Neural cell (in vitro differentiated cells): ENCODE results near the gene NELL2.

ENCODE experiments used
- MXI1 ChIP-seq: fragments of 450-650 bp; conservative IDR thresholded peaks from 2 replicates; pipeline ENCODE4 v1.6.1; 2014; ENCODE audit warnings: antibody characterized with exemption, mild to moderate bottlenecking; ENCODE audit not compliant: poor library complexity, severe bottlenecking
- POLR2AphosphoS5 ChIP-seq: IDR thresholded peaks from 2 replicates; pipeline ENCODE4 v1.6.1; 2012
- RAD21 ChIP-seq: fragments of 450-650 bp; conservative IDR thresholded peaks from 2 replicates; pipeline ENCODE4 v1.6.1; 2014; ENCODE audit warnings: antibody characterized with exemption, mild to moderate bottlenecking, moderate library complexity
- SMC3 ChIP-seq: fragments of 450-650 bp; conservative IDR thresholded peaks from 2 replicates; pipeline ENCODE4 v1.6.1; 2014; ENCODE audit warnings: antibody characterized with exemption, mild to moderate bottlenecking, moderate library complexity; ENCODE audit not compliant: poor library complexity
- TAF1 ChIP-seq: IDR thresholded peaks from 2 replicates; pipeline ENCODE4 v1.6.1; 2012; ENCODE audit warnings: low read depth
- TF ChIP-seq, protein P1 (sequence below): IDR thresholded peaks from 2 replicates; pipeline ENCODE4 v1.6.1; 2012; ENCODE audit warnings: borderline replicate concordance
- TF ChIP-seq, protein P2 (sequence below): fragments of 450-650 bp; IDR thresholded peaks from 2 replicates; pipeline ENCODE4 v1.5.1; 2014; ENCODE audit warnings: antibody characterized with exemption, mild to moderate bottlenecking, moderate library complexity; ENCODE audit not compliant: poor library complexity, severe bottlenecking

DNA sequence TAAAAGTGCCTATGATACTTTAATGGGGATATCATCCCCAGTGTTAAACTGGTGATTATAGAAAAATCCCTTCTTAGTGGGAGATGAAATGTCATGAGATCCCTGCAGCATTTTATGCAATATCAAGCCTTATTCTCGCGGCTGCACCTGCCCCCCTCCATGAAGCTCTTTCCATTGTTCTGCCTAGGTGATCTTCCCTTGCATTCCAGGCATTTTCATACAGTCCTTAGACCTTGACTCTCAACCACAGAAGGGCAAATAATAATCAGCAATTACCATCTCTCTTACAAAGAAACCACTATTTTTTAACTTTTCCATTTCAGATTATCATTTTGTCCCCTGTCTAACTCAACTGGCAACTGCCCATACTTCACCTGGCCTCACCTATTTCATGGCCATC, 352.3 kb downstream of the NELL2 start:
- TF ChIP-seq, protein P1, sequence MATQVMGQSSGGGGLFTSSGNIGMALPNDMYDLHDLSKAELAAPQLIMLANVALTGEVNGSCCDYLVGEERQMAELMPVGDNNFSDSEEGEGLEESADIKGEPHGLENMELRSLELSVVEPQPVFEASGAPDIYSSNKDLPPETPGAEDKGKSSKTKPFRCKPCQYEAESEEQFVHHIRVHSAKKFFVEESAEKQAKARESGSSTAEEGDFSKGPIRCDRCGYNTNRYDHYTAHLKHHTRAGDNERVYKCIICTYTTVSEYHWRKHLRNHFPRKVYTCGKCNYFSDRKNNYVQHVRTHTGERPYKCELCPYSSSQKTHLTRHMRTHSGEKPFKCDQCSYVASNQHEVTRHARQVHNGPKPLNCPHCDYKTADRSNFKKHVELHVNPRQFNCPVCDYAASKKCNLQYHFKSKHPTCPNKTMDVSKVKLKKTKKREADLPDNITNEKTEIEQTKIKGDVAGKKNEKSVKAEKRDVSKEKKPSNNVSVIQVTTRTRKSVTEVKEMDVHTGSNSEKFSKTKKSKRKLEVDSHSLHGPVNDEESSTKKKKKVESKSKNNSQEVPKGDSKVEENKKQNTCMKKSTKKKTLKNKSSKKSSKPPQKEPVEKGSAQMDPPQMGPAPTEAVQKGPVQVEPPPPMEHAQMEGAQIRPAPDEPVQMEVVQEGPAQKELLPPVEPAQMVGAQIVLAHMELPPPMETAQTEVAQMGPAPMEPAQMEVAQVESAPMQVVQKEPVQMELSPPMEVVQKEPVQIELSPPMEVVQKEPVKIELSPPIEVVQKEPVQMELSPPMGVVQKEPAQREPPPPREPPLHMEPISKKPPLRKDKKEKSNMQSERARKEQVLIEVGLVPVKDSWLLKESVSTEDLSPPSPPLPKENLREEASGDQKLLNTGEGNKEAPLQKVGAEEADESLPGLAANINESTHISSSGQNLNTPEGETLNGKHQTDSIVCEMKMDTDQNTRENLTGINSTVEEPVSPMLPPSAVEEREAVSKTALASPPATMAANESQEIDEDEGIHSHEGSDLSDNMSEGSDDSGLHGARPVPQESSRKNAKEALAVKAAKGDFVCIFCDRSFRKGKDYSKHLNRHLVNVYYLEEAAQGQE: no peak
- TF ChIP-seq, protein P2, sequence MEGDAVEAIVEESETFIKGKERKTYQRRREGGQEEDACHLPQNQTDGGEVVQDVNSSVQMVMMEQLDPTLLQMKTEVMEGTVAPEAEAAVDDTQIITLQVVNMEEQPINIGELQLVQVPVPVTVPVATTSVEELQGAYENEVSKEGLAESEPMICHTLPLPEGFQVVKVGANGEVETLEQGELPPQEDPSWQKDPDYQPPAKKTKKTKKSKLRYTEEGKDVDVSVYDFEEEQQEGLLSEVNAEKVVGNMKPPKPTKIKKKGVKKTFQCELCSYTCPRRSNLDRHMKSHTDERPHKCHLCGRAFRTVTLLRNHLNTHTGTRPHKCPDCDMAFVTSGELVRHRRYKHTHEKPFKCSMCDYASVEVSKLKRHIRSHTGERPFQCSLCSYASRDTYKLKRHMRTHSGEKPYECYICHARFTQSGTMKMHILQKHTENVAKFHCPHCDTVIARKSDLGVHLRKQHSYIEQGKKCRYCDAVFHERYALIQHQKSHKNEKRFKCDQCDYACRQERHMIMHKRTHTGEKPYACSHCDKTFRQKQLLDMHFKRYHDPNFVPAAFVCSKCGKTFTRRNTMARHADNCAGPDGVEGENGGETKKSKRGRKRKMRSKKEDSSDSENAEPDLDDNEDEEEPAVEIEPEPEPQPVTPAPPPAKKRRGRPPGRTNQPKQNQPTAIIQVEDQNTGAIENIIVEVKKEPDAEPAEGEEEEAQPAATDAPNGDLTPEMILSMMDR: no peak
- TF ChIP-seq POLR2AphosphoS5: no peak
- TF ChIP-seq TAF1: no peak
- no peak for TF ChIP-seq SMC3
- no peak for TF ChIP-seq RAD21
- no peak for TF ChIP-seq MXI1
